CD4-positive, alpha-beta memory T cell (primary cell): ENCODE data around the gene DHRS12. TPM values are rescaled to one million over a fixed set of nuclear protein-coding genes. Genes with fewer than 3 reads are reported as not detected.

Source experiments
- CTCF ChIA-PET: fragments of 350-600 bp; sonication (Branson Sonifier 250); formaldehyde crosslinking; loops from one replicate; lab custom pipeline; 2021; ENCODE audit warnings: inconsistent platforms; ENCODE audit not compliant: partially characterized antibody; lab: Charles Lee
- POLR2A ChIA-PET: fragments of 350-600 bp; sonication (Branson Sonifier 250); formaldehyde crosslinking; loops from one replicate; lab custom pipeline; 2021; ENCODE audit not compliant: partially characterized antibody; lab: Charles Lee
- DNase-seq, 5 donors: peaks; one replicate each; pipeline versions ENCODE4 v3.0.0 to v3.0.0-alpha.2; 2020 to 2022; ENCODE audit warnings: mixed read lengths in 1 of 5
- H3K27ac ChIP-seq: one replicate; pipeline ENCODE4 v1.7.0; 2013; ENCODE audit warnings: low read depth, low read length
- H3K27me3 ChIP-seq: 2 replicates; pipeline ENCODE4 v1.7.0; 2013; ENCODE audit warnings: mild to moderate bottlenecking, low read length, moderate library complexity; ENCODE audit not compliant: insufficient read depth
- H3K36me3 ChIP-seq: 2 replicates; pipeline ENCODE4 v1.7.0; 2013; ENCODE audit warnings: mild to moderate bottlenecking, low read length, moderate library complexity; ENCODE audit not compliant: insufficient read depth
- H3K4me1 ChIP-seq: 2 replicates; pipeline ENCODE4 v1.7.0; 2013; ENCODE audit warnings: mild to moderate bottlenecking, low read length, moderate library complexity; ENCODE audit not compliant: insufficient read depth
- H3K4me3 ChIP-seq, 2 donors: one replicate each; pipeline ENCODE4 v1.7.0; 2013; ENCODE audit warnings: low read length in 2 of 2, mild to moderate bottlenecking in 1 of 2
- H3K9me3 ChIP-seq, 2 donors: one replicate each; pipeline ENCODE4 v1.7.0; 2013; ENCODE audit warnings: low read length in 2 of 2, control low read depth in 1 of 2; ENCODE audit not compliant: control insufficient read depth in 1 of 2
- H3K27ac Mint-ChIP-seq, 7 donors: one replicate each; pipeline ENCODE4 v1.8.0; 2020 to 2021; ENCODE audit warnings: mixed read lengths in 7 of 7, mild to moderate bottlenecking in 6 of 7, inconsistent platforms in 3 of 7, moderate library complexity in 3 of 7
- H3K27me3 Mint-ChIP-seq, 2 donors: one replicate each; pipeline ENCODE4 v1.8.0; 2020 to 2021; ENCODE audit warnings: mixed read lengths in 2 of 2
- H3K36me3 Mint-ChIP-seq, 2 donors: one replicate each; pipeline ENCODE4 v1.8.0; 2020 to 2021; ENCODE audit warnings: mixed read lengths in 2 of 2, inconsistent platforms in 1 of 2, mild to moderate bottlenecking in 1 of 2
- H3K4me1 Mint-ChIP-seq, 4 donors: one replicate each; pipeline ENCODE4 v1.8.0; 2020 to 2021; ENCODE audit warnings: mixed read lengths in 4 of 4, mild to moderate bottlenecking in 1 of 4
- H3K4me3 Mint-ChIP-seq, 8 donors: one replicate each; pipeline ENCODE4 v1.8.0; 2020 to 2021; ENCODE audit warnings: mixed read lengths in 8 of 8, mild to moderate bottlenecking in 7 of 8, moderate library complexity in 6 of 8, inconsistent platforms in 3 of 8
- H3K9me3 Mint-ChIP-seq, 8 donors: one replicate each; pipeline ENCODE4 v1.8.0; 2020 to 2021; ENCODE audit warnings: mixed read lengths in 8 of 8, mild to moderate bottlenecking in 5 of 8, inconsistent platforms in 3 of 8, moderate library complexity in 1 of 8
- intact Hi-C: fragments of 100-400 bp; cut with micrococcal nuclease; formaldehyde crosslinking; loops from one replicate; pipeline ENCODE4 v1.15.1; 2023
- polyA plus RNA-seq, 2 donors: library from polyadenylated mRNA; unstranded; fragments of 300-500 nt; fragmentation: Illumina TruSeq; gene quantifications; one replicate each; pipeline ENCODE4 v1.2.3, GENCODE V29; 2021
- total RNA-seq, 2 experiments: library from RNA; stranded (reverse); gene quantifications; one replicate each; pipeline ENCODE4 v1.2.3, GENCODE V29; 2021

The DHRS12 gene
- total and polyA plus RNA-seq, 4 experiments from 2014 or later: 23.6 to 38.9 (median 30.7) TPM

- Histone ChIP-seq H3K4me1 (no peaks in the 10 kb centered on the region), H3K9me3 (no peaks in the 10 kb centered on the region), H3K27ac (no peak overlapping the region), H3K4me3 (no peak overlapping the region), H3K27me3 (no peaks in the 10 kb centered on the region), H3K36me3 (peaks cover 13% of the 10 kb centered on the region)
- peaks cover 0 to 6% (median 0%) of the 10 kb centered on the region in 8 donors for H3K9me3 Mint-ChIP-seq
- peaks cover 57 to 68% of the 10 kb centered on the region in 2 donors for H3K36me3 Mint-ChIP-seq
- CTCF ChIA-PET: interaction anchor here (1.1 to 1.7 kb wide), 2 partner anchors 18 to 142 kb away, joined by 4 read pairs; no protein-coding TSS in a partner anchor
- POLR2A ChIA-PET: interaction anchor here (1.1 to 1.3 kb wide), 2 partner anchors 11 to 288 kb away, joined by 4 to 5 read pairs; no protein-coding TSS in a partner anchor
- intact Hi-C loops: no loop called here
- H3K4me1 Mint-ChIP-seq: peaks cover 3 to 5% (median 3%) of the 10 kb centered on the region in 4 donors
- no peak overlapping the region for H3K27ac Mint-ChIP-seq
- DNase-seq: no peak
- no peak overlapping the region for H3K4me3 Mint-ChIP-seq
- H3K27me3 Mint-ChIP-seq: no peaks in the 10 kb centered on the region
Measured at GRCh38 chr13:51742031-51742430, 61.9 kb downstream of the DHRS12 start.

GRCh38 chr13:51740698-51741097 lies 63.3 kb downstream of the DHRS12 start:
- Mint-ChIP-seq H3K36me3 (peaks cover 61 to 63% of the 10 kb centered on the region in 2 donors), H3K9me3 (no peaks in the 10 kb centered on the region), H3K27me3 (no peaks in the 10 kb centered on the region), H3K27ac (no peak overlapping the region), H3K4me3 (no peak overlapping the region), H3K4me1 (peaks cover 3 to 10% (median 6%) of the 10 kb centered on the region in 4 donors)
- H3K36me3 ChIP-seq: peaks cover 13% of the 10 kb centered on the region
- intact Hi-C loops: no loop called here
- no peaks in the 10 kb centered on the region for H3K27me3 ChIP-seq
- no peak overlapping the region for H3K27ac ChIP-seq
- DNase-seq: no peak
- ChIA-PET POLR2A (interaction anchor here (1.2 to 1.3 kb wide), 2 partner anchors 10 to 288 kb away, joined by 3 to 5 read pairs; partner anchors contain the start of gene INTS6), CTCF (interaction anchor here (1.7 kb wide), 1 partner anchor 141 kb away, joined by 4 read pairs; no protein-coding TSS in a partner anchor)
- no peaks in the 10 kb centered on the region for H3K9me3 ChIP-seq
- H3K4me3 ChIP-seq: no peak overlapping the region
- H3K4me1 ChIP-seq: no peaks in the 10 kb centered on the region

GRCh38 chr13:51739027-51739764 lies 64.8 kb downstream of the DHRS12 start:
- Mint-ChIP-seq H3K36me3 (peaks cover 59 to 62% of the 10 kb centered on the region in 2 donors), H3K4me3 (no peak overlapping the region), H3K4me1 (peaks cover 3 to 10% (median 6%) of the 10 kb centered on the region in 4 donors), H3K9me3 (no peaks in the 10 kb centered on the region), H3K27me3 (no peaks in the 10 kb centered on the region), H3K27ac (peak overlapping the region in 2 of 7 donors; percentile 21 to 46)
- no peak for DNase-seq
- no peaks in the 10 kb centered on the region for H3K27me3 ChIP-seq
- no peak overlapping the region for H3K27ac ChIP-seq
- H3K4me1 ChIP-seq: no peaks in the 10 kb centered on the region
- intact Hi-C loops: no loop called here
- no peaks in the 10 kb centered on the region for H3K9me3 ChIP-seq
- ChIA-PET CTCF (no interaction called here), POLR2A (no interaction called here)
- peaks cover 12% of the 10 kb centered on the region for H3K36me3 ChIP-seq
- no peak overlapping the region for H3K4me3 ChIP-seq

GRCh38 chr13:51738226-51738905 lies 65.6 kb downstream of the DHRS12 start:
- Mint-ChIP-seq H3K4me3 (no peak overlapping the region), H3K9me3 (no peaks in the 10 kb centered on the region), H3K27ac (peak overlapping the region in 3 of 7 donors; percentile 5 to 46 (median 41)), H3K4me1 (peaks cover 3 to 11% (median 6%) of the 10 kb centered on the region in 4 donors), H3K27me3 (no peaks in the 10 kb centered on the region), H3K36me3 (peaks cover 58 to 61% of the 10 kb centered on the region in 2 donors)
- ChIA-PET POLR2A (no interaction called here), CTCF (no interaction called here)
- intact Hi-C loops: no loop called here
- Histone ChIP-seq H3K9me3 (no peaks in the 10 kb centered on the region), H3K4me1 (no peaks in the 10 kb centered on the region), H3K27me3 (no peaks in the 10 kb centered on the region), H3K27ac (no peak overlapping the region), H3K36me3 (peaks cover 5% of the 10 kb centered on the region), H3K4me3 (no peak overlapping the region)
- no peak for DNase-seq

GRCh38 chr13:51737609-51738008 lies 66.4 kb downstream of the DHRS12 start:
- intact Hi-C loops: no loop called here
- Histone ChIP-seq H3K36me3 (peaks cover 5% of the 10 kb centered on the region), H3K27me3 (no peaks in the 10 kb centered on the region), H3K4me1 (no peaks in the 10 kb centered on the region), H3K4me3 (no peak overlapping the region), H3K9me3 (no peaks in the 10 kb centered on the region), H3K27ac (no peak overlapping the region)
- no peaks in the 10 kb centered on the region for H3K9me3 Mint-ChIP-seq
- POLR2A ChIA-PET: no interaction called here
- peaks cover 3 to 13% (median 7%) of the 10 kb centered on the region in 4 donors for H3K4me1 Mint-ChIP-seq
- no peak for DNase-seq
- peak overlapping the region in 1 of 8 donors; percentile 38 for H3K4me3 Mint-ChIP-seq
- peak overlapping the region in 2 of 7 donors; percentile 78 to 84 for H3K27ac Mint-ChIP-seq
- CTCF ChIA-PET: no interaction called here
- H3K27me3 Mint-ChIP-seq: no peaks in the 10 kb centered on the region
- H3K36me3 Mint-ChIP-seq: peaks cover 53% of the 10 kb centered on the region in 2 donors

- peaks cover 3% of the 10 kb centered on the region for H3K36me3 ChIP-seq
Measured at GRCh38 chr13:51734786-51735185, 69.2 kb downstream of the DHRS12 start.

More at GRCh38 chr13:51734786-51735185, 69.2 kb downstream of the DHRS12 start:
- Mint-ChIP-seq H3K4me1 (peaks cover 5 to 13% (median 10%) of the 10 kb centered on the region in 4 donors), H3K36me3 (peaks cover 33 to 42% of the 10 kb centered on the region in 2 donors), H3K4me3 (no peak overlapping the region), H3K27me3 (no peaks in the 10 kb centered on the region), H3K27ac (no peak overlapping the region), H3K9me3 (no peaks in the 10 kb centered on the region)
- Histone ChIP-seq H3K9me3 (no peaks in the 10 kb centered on the region), H3K27ac (no peak overlapping the region), H3K4me3 (no peak overlapping the region), H3K27me3 (no peaks in the 10 kb centered on the region), H3K4me1 (peaks cover 15% of the 10 kb centered on the region)
- intact Hi-C loops: no loop called here
- ChIA-PET CTCF (no interaction called here), POLR2A (no interaction called here)
- no peak for DNase-seq
